DND-41 (cell line): ENCODE results near the gene DPM1.

Experiments used
- ATAC-seq: fragments of 200-7000 bp; cut with Tn5 transposase; 3 replicates; pipeline ENCODE4 v1.9.1; 2021; ENCODE audit warnings: low read depth; ENCODE audit not compliant: insufficient read depth
- DNase-seq: peaks from one replicate; pipeline ENCODE4 v3.0.0-alpha.2; 2020
- H2AFZ ChIP-seq: 2 replicates; pipeline ENCODE4 v1.6.0; 2012; ENCODE audit warnings: low read depth, low read length
- H3K27ac ChIP-seq: 2 replicates; pipeline ENCODE4 v1.5.1; 2012; ENCODE audit warnings: low read length, inconsistent platforms
- H3K27me3 ChIP-seq: fragments of 200-600 bp; sonication (generic); 2 replicates; pipeline ENCODE4 v1.6.0; 2012; ENCODE audit warnings: low read length, mild to moderate bottlenecking, inconsistent platforms; ENCODE audit not compliant: insufficient read depth, poor library complexity
- H3K36me3 ChIP-seq: 2 replicates; pipeline ENCODE4 v1.5.1; 2012; ENCODE audit warnings: low read length, inconsistent platforms; ENCODE audit not compliant: insufficient read depth
- H3K4me1 ChIP-seq: 2 replicates; pipeline ENCODE4 v1.5.1; 2012; ENCODE audit warnings: mild to moderate bottlenecking, low read length; ENCODE audit not compliant: insufficient read depth
- H3K4me2 ChIP-seq: 2 replicates; pipeline ENCODE4 v1.6.0; 2012; ENCODE audit warnings: mild to moderate bottlenecking, moderate library complexity, low read length, inconsistent platforms; ENCODE audit not compliant: insufficient read depth
- H3K4me3 ChIP-seq, 2 experiments: fragments of 200-600 bp in 1 of 2; shearing (Covaris generic) in 1 of 2; 2 replicates each; pipeline ENCODE4 v1.5.1; 2012 to 2016; ENCODE audit warnings: inconsistent platforms in 2 of 2, low read length in 2 of 2, mild to moderate bottlenecking in 2 of 2, low read depth in 1 of 2, moderate library complexity in 1 of 2
- H3K79me2 ChIP-seq: 2 replicates; pipeline ENCODE4 v1.6.0; 2012; ENCODE audit warnings: low read length, inconsistent platforms; ENCODE audit not compliant: insufficient read depth
- H3K9ac ChIP-seq: 2 replicates; pipeline ENCODE4 v1.6.0; 2012; ENCODE audit warnings: low read depth, mild to moderate bottlenecking, inconsistent platforms, low read length, moderate library complexity
- H3K9me3 ChIP-seq: 2 replicates; pipeline ENCODE4 v1.5.1; 2012; ENCODE audit warnings: low read length, moderate library complexity, mild to moderate bottlenecking, inconsistent platforms; ENCODE audit not compliant: insufficient read depth, severe bottlenecking
- H4K20me1 ChIP-seq: 2 replicates; pipeline ENCODE4 v1.6.0; 2012; ENCODE audit warnings: low read length; ENCODE audit not compliant: insufficient read depth
- EZH2 ChIP-seq: IDR thresholded peaks from 3 replicates; pipeline ENCODE4 v1.6.1; 2012; ENCODE audit warnings: borderline replicate concordance, low read depth, mild to moderate bottlenecking, moderate library complexity, low read length, inconsistent platforms; ENCODE audit not compliant: severe bottlenecking
- TF ChIP-seq, protein P1 (sequence below): IDR thresholded peaks from 2 replicates; pipeline ENCODE4 v1.5.1; 2012; ENCODE audit warnings: borderline replicate concordance, low read length, moderate library complexity, mild to moderate bottlenecking; ENCODE audit not compliant: poor library complexity, severe bottlenecking; ENCODE audit errors: extremely low read depth

The DPM1 gene

DNA sequence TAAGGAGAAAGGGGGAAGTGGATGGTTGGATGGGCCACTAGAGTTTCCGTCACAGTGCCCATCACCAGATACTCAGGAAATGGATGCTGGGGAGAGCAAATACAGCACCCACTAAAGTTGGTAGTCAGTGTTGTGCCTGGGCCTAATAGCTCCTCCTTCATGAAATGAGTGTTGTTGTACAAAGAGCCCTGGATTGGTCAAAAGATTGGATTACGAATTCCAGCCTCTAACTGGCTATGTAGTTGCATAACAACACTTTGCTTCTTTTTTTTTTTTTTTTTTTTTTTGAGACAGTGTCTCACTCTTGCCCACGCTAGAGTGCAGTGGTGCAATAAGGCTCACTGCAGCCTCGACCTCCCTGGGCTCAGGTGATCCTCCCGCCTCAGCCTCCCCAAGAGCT lies 37.2 kb upstream of the DPM1 start:
- H3K79me2 ChIP-seq, result no peaks in the 10 kb centered on the region
- no peak overlapping the region for H2AFZ ChIP-seq
- no peak overlapping the region for H3K4me2 ChIP-seq
- H3K9ac ChIP-seq, result no peak overlapping the region
- H3K27me3 ChIP-seq, result peaks cover 28% of the 10 kb centered on the region
- peaks cover 5% of the 10 kb centered on the region; the same call in 1 of the 2 replicates for H4K20me1 ChIP-seq
- no peak overlapping the region for H3K27ac ChIP-seq
- no peaks in the 10 kb centered on the region for H3K9me3 ChIP-seq
- no peaks in the 10 kb centered on the region for H3K4me1 ChIP-seq
- H3K36me3 ChIP-seq, result no peaks in the 10 kb centered on the region
- no peak for TF ChIP-seq EZH2
- TF ChIP-seq, protein P1, sequence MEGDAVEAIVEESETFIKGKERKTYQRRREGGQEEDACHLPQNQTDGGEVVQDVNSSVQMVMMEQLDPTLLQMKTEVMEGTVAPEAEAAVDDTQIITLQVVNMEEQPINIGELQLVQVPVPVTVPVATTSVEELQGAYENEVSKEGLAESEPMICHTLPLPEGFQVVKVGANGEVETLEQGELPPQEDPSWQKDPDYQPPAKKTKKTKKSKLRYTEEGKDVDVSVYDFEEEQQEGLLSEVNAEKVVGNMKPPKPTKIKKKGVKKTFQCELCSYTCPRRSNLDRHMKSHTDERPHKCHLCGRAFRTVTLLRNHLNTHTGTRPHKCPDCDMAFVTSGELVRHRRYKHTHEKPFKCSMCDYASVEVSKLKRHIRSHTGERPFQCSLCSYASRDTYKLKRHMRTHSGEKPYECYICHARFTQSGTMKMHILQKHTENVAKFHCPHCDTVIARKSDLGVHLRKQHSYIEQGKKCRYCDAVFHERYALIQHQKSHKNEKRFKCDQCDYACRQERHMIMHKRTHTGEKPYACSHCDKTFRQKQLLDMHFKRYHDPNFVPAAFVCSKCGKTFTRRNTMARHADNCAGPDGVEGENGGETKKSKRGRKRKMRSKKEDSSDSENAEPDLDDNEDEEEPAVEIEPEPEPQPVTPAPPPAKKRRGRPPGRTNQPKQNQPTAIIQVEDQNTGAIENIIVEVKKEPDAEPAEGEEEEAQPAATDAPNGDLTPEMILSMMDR, result no peak
- no peak for DNase-seq
- ATAC-seq, result no peak
- H3K4me3 ChIP-seq, result no peak overlapping the region

DNA sequence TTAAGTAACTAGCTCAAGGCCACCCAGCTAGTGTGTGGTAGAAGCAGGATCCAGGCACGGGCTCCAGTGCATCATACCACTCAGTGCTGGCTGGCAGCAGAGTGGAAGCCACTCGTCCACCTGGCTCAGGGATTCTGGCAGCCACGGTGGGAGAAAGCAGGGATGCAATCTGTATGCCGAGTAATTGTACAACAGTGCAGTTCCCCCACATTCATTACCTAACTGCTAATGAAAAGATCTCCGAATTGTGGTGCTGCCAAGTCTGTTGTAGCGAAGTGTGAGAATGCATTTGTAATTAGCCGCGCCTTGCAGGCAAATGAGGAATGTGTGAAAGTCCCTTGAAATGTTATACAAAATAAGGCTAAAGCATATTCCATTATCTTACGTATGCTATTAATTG lies 35.5 kb upstream of the DPM1 start:
- H3K36me3 ChIP-seq, result no peaks in the 10 kb centered on the region
- H4K20me1 ChIP-seq, result 0 out of 2 replicates have a peak, but pooled peaks cover 2% of the 10 kb centered on the region
- no peak overlapping the region for H3K4me2 ChIP-seq
- TF ChIP-seq, protein P1, result no peak
- TF ChIP-seq EZH2, result no peak
- H3K4me1 ChIP-seq, result no peaks in the 10 kb centered on the region
- no peaks in the 10 kb centered on the region for H3K9me3 ChIP-seq
- no peak overlapping the region for H3K9ac ChIP-seq
- H3K27me3 ChIP-seq, result peaks cover 12% of the 10 kb centered on the region
- no peaks in the 10 kb centered on the region for H3K79me2 ChIP-seq
- H2AFZ ChIP-seq, result no peak overlapping the region
- H3K27ac ChIP-seq, result no peak overlapping the region
- no peak for ATAC-seq
- no peak overlapping the region for H3K4me3 ChIP-seq
- no peak for DNase-seq

DNA sequence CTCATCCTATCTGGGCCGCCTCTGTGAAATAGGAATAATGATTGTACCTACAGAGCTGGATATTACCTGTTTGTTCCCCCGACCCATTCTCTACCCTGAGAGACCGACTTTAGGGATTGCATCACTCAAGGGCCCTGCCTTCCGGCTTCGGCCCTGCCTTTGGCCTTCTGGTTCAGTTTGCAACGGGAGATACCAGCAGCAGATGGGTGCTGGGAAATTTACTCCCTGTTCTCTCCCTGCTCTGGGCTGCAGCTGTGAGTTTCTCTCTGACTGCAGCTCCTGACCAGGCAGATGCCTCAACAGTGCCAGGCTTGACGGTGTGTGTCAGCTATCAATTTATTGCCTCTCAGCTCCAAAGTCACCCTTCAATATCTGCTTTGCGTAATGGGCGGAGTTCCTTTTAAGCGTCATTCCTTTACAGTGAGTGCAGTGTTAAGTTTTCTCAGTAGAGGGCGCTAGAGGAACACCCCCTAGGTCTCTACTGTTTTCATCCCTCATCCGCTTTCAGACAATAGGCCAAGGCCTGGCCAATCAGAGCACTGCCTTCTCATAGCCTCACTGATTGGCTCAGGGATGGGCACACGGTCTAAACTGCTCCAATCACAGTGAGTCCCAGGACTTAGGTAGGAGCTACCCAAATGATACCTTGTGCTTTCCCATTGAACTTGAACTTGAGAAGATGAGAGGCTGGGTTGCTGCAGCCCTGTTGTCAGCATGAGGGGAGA lies 34.6 kb upstream of the DPM1 start:
- no peak overlapping the region for H2AFZ ChIP-seq
- H3K4me3 ChIP-seq, result no peak overlapping the region
- no peak for TF ChIP-seq EZH2
- TF ChIP-seq, protein P1, result peak; percentile 81
- H3K4me1 ChIP-seq, result no peaks in the 10 kb centered on the region
- H3K4me2 ChIP-seq, result no peak overlapping the region
- no peaks in the 10 kb centered on the region for H3K9me3 ChIP-seq
- H3K79me2 ChIP-seq, result no peaks in the 10 kb centered on the region
- DNase-seq, result peak; percentile 53
- no peaks in the 10 kb centered on the region for H3K36me3 ChIP-seq
- no peak overlapping the region for H3K9ac ChIP-seq
- H4K20me1 ChIP-seq, result 0 out of 2 replicates have a peak, but pooled peaks cover 2% of the 10 kb centered on the region
- no peak overlapping the region for H3K27ac ChIP-seq
- peak; percentile 86 for ATAC-seq
- peaks cover 9% of the 10 kb centered on the region for H3K27me3 ChIP-seq

DNA sequence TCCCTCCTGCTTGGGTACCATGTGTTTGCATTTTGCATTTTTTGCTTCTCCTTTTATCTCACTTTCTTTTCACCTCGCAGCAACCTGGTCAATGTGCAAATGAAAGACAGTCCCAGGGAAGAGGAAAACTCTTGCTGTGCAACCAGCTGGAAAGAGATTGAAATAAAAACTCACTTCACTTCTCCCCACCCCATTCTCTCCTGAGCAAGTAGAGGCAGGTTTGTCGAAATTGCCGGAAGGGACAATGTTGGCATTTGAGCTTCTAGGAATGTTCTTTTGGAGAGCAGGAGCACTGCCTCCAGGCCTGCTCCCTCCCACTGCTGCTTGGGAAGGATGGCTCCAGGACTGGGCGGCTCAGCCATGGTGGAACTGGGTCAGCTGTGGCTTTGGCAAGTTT lies 34.0 kb upstream of the DPM1 start:
- Histone ChIP-seq H2AFZ (no peak overlapping the region), H3K4me3 (no peak overlapping the region), H4K20me1 (0 out of 2 replicates have a peak, but pooled peaks cover 2% of the 10 kb centered on the region), H3K4me2 (no peak overlapping the region), H3K9ac (no peak overlapping the region), H3K79me2 (no peaks in the 10 kb centered on the region), H3K27me3 (peaks cover 5% of the 10 kb centered on the region), H3K27ac (no peak overlapping the region), H3K9me3 (no peaks in the 10 kb centered on the region), H3K4me1 (no peaks in the 10 kb centered on the region), H3K36me3 (no peaks in the 10 kb centered on the region)
- no peak for DNase-seq
- TF ChIP-seq, protein P1, result no peak
- no peak for TF ChIP-seq EZH2
- no peak for ATAC-seq
